Memory B cell (primary cell): Measurements from ENCODE around the gene SYTL3.
"Not testable (repeated sequence)": the region's sequence is repeated elsewhere in the genome, so short reads cannot be mapped to it uniquely, and the experiment has no call there.

Experiments used
- ATAC-seq: fragments of 150-1000 bp; cut with Tn5 transposase; 2 replicates; pipeline ENCODE4 v1.10.0; 2021; ENCODE audit warnings: low read depth, mild to moderate bottlenecking, moderate library complexity
- DNase-seq, 2 donors: peaks; one replicate each; pipeline ENCODE4 v3.0.0; 2022; ENCODE audit warnings: low spot score in 2 of 2
- H3K27ac Mint-ChIP-seq: one replicate; pipeline ENCODE4 v1.8.0; 2022; ENCODE audit warnings: mild to moderate bottlenecking, moderate library complexity, mixed read lengths
- H3K27me3 Mint-ChIP-seq: one replicate; pipeline ENCODE4 v1.8.0; 2022; ENCODE audit warnings: mixed read lengths
- H3K36me3 Mint-ChIP-seq: one replicate; pipeline ENCODE4 v1.8.0; 2022; ENCODE audit warnings: mild to moderate bottlenecking, mixed read lengths
- H3K4me1 Mint-ChIP-seq: one replicate; pipeline ENCODE4 v1.8.0; 2022; ENCODE audit warnings: mixed read lengths
- H3K4me3 Mint-ChIP-seq: one replicate; pipeline ENCODE4 v1.8.0; 2022; ENCODE audit warnings: mild to moderate bottlenecking, moderate library complexity, mixed read lengths
- H3K9me3 Mint-ChIP-seq: one replicate; pipeline ENCODE4 v1.8.0; 2022; ENCODE audit warnings: mixed read lengths

SYTL3 gene, protein sequence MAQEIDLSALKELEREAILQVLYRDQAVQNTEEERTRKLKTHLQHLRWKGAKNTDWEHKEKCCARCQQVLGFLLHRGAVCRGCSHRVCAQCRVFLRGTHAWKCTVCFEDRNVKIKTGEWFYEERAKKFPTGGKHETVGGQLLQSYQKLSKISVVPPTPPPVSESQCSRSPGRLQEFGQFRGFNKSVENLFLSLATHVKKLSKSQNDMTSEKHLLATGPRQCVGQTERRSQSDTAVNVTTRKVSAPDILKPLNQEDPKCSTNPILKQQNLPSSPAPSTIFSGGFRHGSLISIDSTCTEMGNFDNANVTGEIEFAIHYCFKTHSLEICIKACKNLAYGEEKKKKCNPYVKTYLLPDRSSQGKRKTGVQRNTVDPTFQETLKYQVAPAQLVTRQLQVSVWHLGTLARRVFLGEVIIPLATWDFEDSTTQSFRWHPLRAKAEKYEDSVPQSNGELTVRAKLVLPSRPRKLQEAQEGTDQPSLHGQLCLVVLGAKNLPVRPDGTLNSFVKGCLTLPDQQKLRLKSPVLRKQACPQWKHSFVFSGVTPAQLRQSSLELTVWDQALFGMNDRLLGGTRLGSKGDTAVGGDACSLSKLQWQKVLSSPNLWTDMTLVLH

DNA sequence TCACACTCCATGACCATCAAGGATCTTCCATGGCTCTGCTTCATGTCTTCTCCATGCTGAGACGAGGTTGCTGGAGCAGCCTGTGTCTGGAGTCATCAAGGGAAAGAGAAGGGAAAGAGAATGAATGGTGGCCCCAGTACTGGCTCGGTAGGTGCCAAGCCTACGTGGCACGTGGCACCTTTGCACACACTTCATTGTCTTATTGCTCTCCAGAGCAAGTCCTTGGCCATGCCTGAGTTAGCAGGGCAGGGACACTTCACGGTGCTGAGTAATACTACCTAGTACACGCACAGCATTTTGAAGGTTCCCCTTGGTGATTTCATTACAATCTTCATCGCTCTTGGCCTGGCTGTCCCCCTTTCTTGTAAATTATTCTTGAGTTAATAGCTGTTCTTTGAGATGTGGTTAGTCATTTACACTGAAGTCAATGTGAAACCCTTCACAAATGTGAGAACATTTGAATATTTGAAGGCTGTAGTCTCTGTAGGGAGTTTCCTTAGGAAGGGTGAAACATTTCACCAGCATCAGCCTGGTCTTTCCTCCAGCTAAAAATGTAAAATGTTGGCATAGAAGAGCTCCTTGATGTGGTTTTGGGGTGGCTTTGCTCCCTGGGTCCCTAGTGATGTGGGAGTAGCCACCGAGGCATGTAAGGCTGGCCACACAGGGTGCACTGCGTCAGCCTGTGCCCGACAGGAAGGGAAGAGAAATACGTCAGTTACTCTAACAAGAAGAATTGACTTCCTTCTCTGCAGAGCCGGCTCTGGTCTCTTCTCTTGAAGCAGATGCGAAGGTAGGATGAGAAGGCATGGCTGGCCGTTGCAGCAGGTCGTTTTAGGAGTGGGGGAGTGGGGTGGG is at the start of gene SYTL3:
TSS of gene SYTL3 (plus strand) at position 766 of the 855 bp plus-strand sequence. CDS start 13,215 bp downstream, outside the sequence.
- H3K4me1 Mint-ChIP-seq = peaks cover 18% of the 10 kb centered on the region
- H3K27me3 Mint-ChIP-seq = no peaks in the 10 kb centered on the region
- no peaks in the 10 kb centered on the region for H3K9me3 Mint-ChIP-seq
- ATAC-seq (peak; percentile 72), DNase-seq (peak; percentile 55 to 57)
- H3K27ac Mint-ChIP-seq = peak within 1 kb of the TSS; percentile 97
- H3K36me3 Mint-ChIP-seq = no peaks in the 10 kb centered on the region
- peak within 1 kb of the TSS; percentile 76 for H3K4me3 Mint-ChIP-seq

DNA sequence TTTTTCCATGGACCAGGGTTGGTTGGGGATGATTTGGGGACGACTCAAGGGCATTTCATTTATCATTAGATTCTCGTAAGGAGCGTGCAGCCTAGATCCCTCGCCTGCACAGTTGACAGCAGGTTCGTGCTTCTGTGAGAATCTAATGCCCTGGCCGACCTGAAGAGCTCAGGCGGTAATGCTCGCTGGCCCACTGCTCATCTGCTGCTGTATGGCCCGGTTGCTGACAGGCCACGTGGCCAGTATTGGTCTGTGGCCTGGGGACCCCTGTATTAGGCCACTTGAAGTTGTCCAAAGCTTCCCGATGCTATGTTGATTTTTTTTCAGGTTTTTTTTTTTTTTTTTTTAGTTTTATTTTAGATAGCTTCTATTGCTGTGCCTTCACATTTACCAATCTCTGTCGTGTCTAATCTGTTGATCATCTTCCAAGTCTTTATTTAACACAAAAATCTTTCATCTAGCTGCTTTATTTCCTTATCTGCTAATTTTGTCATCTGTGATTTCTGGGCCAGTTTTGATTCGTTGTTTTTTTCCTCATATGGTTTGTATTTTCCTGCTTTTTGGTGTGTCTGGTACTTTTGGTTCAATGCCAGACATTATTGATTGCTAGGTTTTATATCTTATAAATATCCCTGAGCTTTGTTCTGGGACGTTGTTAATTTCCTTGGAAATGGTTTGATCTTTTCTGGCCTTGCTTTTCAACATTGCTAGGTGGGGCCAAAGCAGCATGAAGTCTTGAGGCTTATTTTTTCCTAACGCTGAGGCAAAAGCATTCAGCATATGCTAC is 46.4 kb upstream of the SYTL3 start:
- no peak overlapping the region for H3K4me3 Mint-ChIP-seq
- no peak overlapping the region for H3K27ac Mint-ChIP-seq
- H3K36me3 Mint-ChIP-seq = peaks cover 17% of the 10 kb centered on the region
- peaks cover 3% of the 10 kb centered on the region for H3K4me1 Mint-ChIP-seq
- H3K9me3 Mint-ChIP-seq = no peaks in the 10 kb centered on the region
- ATAC-seq = no peak
- H3K27me3 Mint-ChIP-seq = no peaks in the 10 kb centered on the region
- no peak for DNase-seq

DNA sequence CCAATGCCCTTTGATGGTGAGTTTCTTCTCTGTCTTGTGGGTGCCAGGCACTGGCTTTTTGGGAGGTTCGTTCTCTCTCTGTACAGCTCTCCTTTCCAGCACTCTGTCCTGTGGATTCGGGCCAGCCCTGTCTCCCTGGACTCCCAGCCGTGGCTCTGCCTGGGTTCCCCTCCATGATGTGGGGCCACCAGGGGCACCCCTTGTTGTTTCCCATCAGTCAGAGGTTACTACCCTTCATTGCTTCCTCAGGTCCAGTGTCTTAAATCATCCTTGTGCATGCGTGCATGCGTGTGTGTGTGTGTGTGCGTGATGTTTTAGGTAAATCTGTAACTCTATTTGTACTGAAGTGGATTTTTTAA is 45.8 kb upstream of the SYTL3 start:
- DNase-seq (no peak), ATAC-seq (no peak)
- H3K36me3 Mint-ChIP-seq = peaks cover 17% of the 10 kb centered on the region
- H3K27ac Mint-ChIP-seq = no peak overlapping the region
- H3K4me3 Mint-ChIP-seq = no peak overlapping the region
- H3K9me3 Mint-ChIP-seq = no peaks in the 10 kb centered on the region
- peaks cover 3% of the 10 kb centered on the region for H3K4me1 Mint-ChIP-seq
- no peaks in the 10 kb centered on the region for H3K27me3 Mint-ChIP-seq

DNA sequence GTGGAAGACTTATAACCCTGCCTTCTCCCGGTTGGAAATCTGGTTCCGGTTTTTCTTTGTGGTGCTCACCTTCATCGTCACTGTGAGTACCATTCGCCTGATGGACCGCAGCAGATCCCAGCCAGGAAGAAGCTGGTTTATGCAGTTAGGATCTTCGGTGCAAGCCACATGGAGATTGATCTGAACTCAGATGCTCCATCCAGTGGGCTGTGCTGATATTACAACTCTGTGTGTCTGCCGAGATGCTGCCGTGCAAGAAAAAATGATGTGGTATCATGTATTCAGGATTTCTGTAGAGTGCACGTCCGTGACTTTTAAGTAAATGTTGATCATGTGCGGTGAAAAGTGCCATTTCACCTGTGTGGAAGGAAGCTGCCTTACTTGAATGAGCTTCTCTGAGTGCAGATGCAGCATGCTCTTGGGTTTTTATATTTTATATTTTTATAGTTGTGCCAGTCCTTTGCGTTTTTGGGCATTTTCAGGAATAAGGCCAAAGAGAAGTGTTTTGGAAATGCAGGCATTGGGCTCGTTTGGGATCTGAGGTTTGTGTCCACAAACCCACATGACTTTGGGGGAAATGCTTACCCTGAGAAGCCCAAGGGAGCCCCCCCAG is 44.5 kb upstream of the SYTL3 start:
- peak; percentile 50 to 56 for DNase-seq
- Mint-ChIP-seq H3K36me3 (peaks cover 19% of the 10 kb centered on the region), H3K27ac (no peak overlapping the region), H3K27me3 (no peaks in the 10 kb centered on the region), H3K4me3 (no peak overlapping the region), H3K4me1 (peaks cover 3% of the 10 kb centered on the region), H3K9me3 (no peaks in the 10 kb centered on the region)
- ATAC-seq = peak; percentile 57

DNA sequence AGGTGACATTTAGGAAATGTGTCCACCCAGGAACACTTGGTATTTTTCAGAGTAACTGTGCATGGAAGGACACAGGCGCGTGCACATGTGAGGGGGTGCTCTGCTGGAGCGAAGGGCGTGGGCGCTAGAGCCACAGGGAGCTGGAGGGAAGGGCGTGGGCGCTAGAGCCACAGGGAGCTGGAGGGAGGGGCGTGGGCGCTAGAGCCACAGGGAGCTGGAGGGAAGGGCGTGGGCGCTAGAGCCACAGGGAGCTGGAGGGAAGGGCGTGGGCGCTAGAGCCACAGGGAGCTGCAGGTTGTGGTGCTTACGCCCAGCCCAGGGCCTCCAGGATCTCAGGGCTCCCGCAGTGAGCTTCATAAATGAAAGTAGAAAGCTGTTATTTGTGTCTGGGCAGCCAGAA is 43.8 kb upstream of the SYTL3 start:
- H3K4me3 Mint-ChIP-seq, H3K27ac Mint-ChIP-seq, H3K27me3 Mint-ChIP-seq, DNase-seq, H3K4me1 Mint-ChIP-seq, ATAC-seq, H3K9me3 Mint-ChIP-seq: not testable (repeated sequence)
- H3K36me3 Mint-ChIP-seq = peaks cover 19% of the 10 kb centered on the region

DNA sequence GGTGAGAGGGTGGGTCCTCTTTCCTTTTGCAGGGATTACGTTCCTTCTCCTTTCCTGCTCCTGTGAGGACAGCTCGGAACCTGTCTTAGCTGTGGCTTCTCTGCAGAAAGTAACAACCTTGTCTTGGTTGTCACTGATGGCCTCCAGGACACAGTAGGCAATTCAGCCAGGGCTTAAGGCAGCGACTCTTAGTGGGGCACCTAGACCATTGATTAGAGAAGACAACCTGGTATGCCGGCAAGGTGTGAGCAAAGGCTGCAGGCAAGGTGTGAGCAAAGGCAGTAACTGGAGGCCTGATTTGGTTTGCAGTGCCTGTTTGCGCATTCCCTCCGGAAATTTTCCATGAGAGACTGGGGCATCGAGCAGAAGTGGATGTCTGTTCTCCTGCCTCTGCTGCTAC is 42.9 kb upstream of the SYTL3 start:
- H3K27me3 Mint-ChIP-seq = no peaks in the 10 kb centered on the region
- peaks cover 3% of the 10 kb centered on the region for H3K4me1 Mint-ChIP-seq
- H3K36me3 Mint-ChIP-seq = peaks cover 20% of the 10 kb centered on the region
- DNase-seq = no peak
- H3K27ac Mint-ChIP-seq = no peak overlapping the region
- ATAC-seq = no peak
- no peaks in the 10 kb centered on the region for H3K9me3 Mint-ChIP-seq
- H3K4me3 Mint-ChIP-seq = no peak overlapping the region

DNA sequence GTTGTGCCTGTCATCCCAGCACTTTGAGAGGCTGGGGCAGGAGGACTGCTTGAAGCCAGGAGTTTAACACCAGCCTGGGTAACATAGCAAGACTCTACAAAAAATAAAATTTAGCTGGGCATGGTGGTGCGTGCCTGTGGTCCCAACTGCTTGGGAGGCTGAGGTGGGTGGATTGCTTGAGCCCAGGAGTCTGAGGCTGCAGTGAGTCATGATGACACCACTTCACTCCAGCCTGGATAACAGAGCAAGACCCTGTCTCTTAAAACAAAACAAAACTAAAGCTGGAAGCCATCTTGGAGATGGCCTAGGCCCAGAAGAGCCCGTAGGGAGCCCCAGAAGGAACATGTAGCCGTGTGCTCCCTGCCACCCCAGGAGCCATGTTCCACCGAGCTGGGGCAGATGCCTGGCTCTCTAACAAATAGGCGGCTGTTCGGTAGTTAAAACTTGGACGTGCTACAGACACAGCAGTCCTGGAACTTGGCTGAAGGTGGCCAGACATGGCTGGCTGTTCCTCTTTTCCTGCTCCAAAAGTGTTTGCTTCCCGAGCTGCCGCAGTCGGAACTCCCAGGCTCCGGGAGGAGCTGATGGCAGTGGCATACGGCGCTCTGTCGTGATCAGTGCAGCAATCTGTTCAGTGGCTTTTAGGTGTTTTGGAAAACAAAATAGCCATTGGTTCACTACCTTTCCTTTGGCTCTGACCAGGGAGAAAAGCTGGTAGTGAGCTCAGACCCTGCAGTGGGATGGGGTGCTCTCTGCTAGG is 42.3 kb upstream of the SYTL3 start:
- H3K36me3 Mint-ChIP-seq = peaks cover 23% of the 10 kb centered on the region
- H3K4me3 Mint-ChIP-seq = no peak overlapping the region
- no peak for DNase-seq
- H3K4me1 Mint-ChIP-seq = peaks cover 3% of the 10 kb centered on the region
- no peaks in the 10 kb centered on the region for H3K9me3 Mint-ChIP-seq
- ATAC-seq = no peak
- H3K27me3 Mint-ChIP-seq = no peaks in the 10 kb centered on the region
- no peak overlapping the region for H3K27ac Mint-ChIP-seq

DNA sequence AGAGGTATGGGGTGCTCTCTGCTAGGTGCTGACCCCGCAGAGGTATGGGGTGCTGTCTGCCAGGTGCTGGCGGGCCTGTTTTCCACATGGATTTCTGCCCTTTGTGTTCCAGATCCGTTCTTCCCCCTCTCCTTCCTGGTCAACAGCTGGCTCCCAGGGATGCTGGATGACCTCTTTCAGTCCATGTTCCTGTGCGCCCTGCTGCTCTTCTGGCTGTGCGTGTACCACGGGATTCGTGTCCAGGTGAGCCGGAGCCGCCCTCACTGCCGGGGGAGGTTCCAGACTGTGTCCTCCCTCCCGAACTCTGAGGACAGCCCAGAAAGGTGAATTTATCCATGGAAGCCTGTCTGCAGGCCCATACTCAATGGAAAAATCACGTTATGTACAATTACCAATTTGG is 41.6 kb upstream of the SYTL3 start:
- Mint-ChIP-seq H3K4me1 (peaks cover 3% of the 10 kb centered on the region), H3K9me3 (no peaks in the 10 kb centered on the region), H3K27me3 (no peaks in the 10 kb centered on the region), H3K27ac (no peak overlapping the region), H3K36me3 (peaks cover 19% of the 10 kb centered on the region), H3K4me3 (no peak overlapping the region)
- no peak for DNase-seq
- no peak for ATAC-seq

DNA sequence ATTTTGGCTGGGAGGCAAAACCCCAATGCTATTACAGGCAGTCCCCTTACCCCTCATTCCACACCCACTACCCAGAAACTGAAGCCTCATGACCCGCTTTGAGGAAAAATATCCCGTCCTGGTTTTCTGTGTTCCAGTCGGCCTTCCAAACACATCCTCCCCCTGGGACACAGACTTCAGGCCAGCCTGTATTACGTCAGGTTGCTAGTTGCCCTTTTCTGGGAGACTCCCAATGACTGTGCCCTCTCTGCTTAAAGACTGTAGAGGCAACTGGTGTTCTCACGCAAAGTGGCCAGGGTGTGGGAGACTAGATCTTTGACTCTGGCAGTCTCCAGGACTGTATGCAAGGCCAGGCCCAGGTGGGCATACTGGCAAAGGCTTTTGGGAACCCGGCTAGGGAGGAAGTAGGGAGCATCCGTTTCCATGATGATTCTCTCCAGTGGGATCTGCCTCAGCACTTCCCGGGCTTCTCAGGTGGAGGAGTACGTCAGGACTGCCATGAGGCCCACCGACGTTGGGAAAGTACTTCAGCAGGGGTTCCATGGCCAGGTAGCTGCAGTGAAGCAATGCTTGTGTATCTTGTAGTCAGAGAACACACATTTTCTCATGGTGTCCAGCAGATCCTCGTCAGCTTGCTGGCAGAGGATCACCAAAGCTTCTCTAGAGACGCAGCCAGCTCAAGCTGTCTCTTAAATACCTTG is 40.2 kb upstream of the SYTL3 start:
- H3K4me3 Mint-ChIP-seq = no peak overlapping the region
- DNase-seq (no peak), ATAC-seq (no peak)
- H3K36me3 Mint-ChIP-seq = peaks cover 15% of the 10 kb centered on the region
- H3K27me3 Mint-ChIP-seq = no peaks in the 10 kb centered on the region
- peaks cover 3% of the 10 kb centered on the region for H3K4me1 Mint-ChIP-seq
- no peak overlapping the region for H3K27ac Mint-ChIP-seq
- no peaks in the 10 kb centered on the region for H3K9me3 Mint-ChIP-seq

DNA sequence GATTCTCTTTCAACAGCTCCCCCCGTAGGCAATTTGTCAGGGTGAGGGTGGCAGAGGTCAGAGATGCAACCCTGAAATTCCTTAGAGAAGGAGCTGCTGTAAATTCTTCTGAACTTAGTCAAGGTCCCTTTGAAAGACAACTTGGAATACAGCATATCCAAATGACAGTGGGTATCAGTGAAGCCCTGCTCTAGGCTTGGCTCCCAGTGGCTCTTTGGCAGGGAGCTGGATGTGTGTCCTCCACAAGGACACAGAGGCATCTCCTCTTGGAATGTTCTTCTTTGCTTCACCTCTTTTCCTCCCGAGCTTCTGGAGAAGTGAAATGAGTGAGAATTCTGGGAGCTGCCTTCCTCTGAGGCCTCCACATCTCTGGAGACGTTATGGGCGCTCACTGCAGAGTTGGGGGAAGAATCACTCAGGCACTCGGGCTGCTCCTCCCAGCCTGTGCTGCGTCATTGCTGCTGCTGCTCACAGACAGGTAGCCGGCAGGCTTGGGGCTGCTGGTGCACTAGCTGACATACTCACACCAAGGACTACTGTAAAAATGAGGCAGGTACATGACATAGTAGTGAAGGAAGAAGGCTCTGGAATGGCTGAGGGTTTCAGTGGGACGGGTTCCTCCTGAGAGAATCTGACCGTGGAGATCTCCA is 39.4 kb upstream of the SYTL3 start:
- Mint-ChIP-seq H3K27ac (no peak overlapping the region), H3K4me1 (peaks cover under 1% of the 10 kb centered on the region), H3K9me3 (no peaks in the 10 kb centered on the region), H3K27me3 (no peaks in the 10 kb centered on the region), H3K4me3 (no peak overlapping the region), H3K36me3 (peaks cover 22% of the 10 kb centered on the region)
- ATAC-seq (no peak), DNase-seq (no peak)

DNA sequence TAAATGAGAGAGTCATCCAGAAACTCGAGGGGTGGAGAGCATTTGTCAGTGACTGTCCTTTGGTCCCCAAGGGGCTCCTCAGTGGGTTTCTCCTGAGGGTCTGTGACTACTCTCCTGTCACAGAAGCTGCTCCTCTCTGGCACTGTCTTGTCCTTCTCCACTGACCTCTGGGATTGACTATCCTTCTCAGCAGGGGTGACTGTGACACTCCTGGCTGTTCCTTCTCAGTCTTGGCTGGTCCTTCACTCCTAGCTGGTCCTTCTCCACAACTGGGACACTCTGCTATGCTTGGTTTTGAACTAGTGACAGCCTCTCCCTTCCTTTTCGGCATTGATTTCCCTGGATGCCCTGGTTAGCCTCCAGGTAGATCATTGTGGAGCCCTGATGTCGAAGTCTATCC is 38.8 kb upstream of the SYTL3 start:
- Mint-ChIP-seq H3K9me3 (no peaks in the 10 kb centered on the region), H3K4me3 (no peak overlapping the region), H3K27ac (peak overlapping the region; percentile 8), H3K4me1 (no peaks in the 10 kb centered on the region), H3K27me3 (no peaks in the 10 kb centered on the region), H3K36me3 (peaks cover 24% of the 10 kb centered on the region)
- ATAC-seq (no peak), DNase-seq (no peak)
